A549 (cell line): ENCODE results near the gene FAM227B. TPM values are rescaled to one million over a fixed set of nuclear protein-coding genes. Genes with fewer than 3 reads are reported as not detected.

ENCODE experiments used
- ATAC-seq, 2 experiments: fragments of 200-7000 bp in 1 of 2; fragments of >200 bp in 1 of 2; cut with Nextera tagmentation in 1 of 2; cut with Tn5 transposase in 1 of 2; 3 replicates each; pipeline versions ENCODE4 v1.8.0 to v1.9.1; 2018 to 2020; ENCODE audit warnings: mild to moderate bottlenecking in 1 of 2, moderate library complexity in 1 of 2
- CTCF ChIA-PET: fragments of 300-600 bp; sonication (Branson Sonifier 250); formaldehyde crosslinking; extraction: SDS; loops from one replicate; lab custom pipeline; 2021; ENCODE audit warnings: antibody characterized with exemption, inconsistent platforms; lab: Yijun Ruan, JAX
- POLR2A ChIA-PET: fragments of 350-600 bp; formaldehyde crosslinking; extraction: SDS; loops from one replicate; lab custom pipeline; 2021; ENCODE audit warnings: antibody characterized with exemption, inconsistent platforms; lab: Yijun Ruan, JAX
- DNase-seq, 2 experiments: peaks; one replicate each; pipeline versions ENCODE4 v3.0.0 to v3.0.0-alpha.2; 2011 to 2016; ENCODE audit warnings: low read depth in 1 of 2, low spot score in 1 of 2
- FAIRE-seq: peaks from 2 replicates; lab custom pipeline; 2011; peaks lifted over from hg19 to GRCh38; lab: Jason Lieb, UNC
- H3K27ac ChIP-seq, 2 experiments: fragments of >200 bp; sonication (Bioruptor Twin); formaldehyde crosslinking; 3 replicates each; pipeline ENCODE4 v1.5.1; 2016 to 2017
- H3K4me1 ChIP-seq: fragments of >200 bp; sonication (Bioruptor Twin); formaldehyde crosslinking; 3 replicates; pipeline ENCODE4 v1.6.1; 2016
- H3K4me2 ChIP-seq: fragments of >200 bp; sonication (Bioruptor Twin); formaldehyde crosslinking; 3 replicates; pipeline ENCODE4 v1.6.1; 2016
- H3K4me3 ChIP-seq: fragments of >200 bp; sonication (Bioruptor Twin); formaldehyde crosslinking; 3 replicates; pipeline ENCODE4 v1.5.1; 2016
- H3K9me3 ChIP-seq: fragments of >200 bp; sonication (Bioruptor Twin); formaldehyde crosslinking; 3 replicates; pipeline ENCODE4 v1.6.1; 2016
- BCL3 ChIP-seq: fragments of >200 bp; sonication (Bioruptor Twin); formaldehyde crosslinking; IDR thresholded peaks from 3 replicates; pipeline ENCODE4 v1.6.1; 2016
- BHLHE40 ChIP-seq: IDR thresholded peaks from 2 replicates; pipeline ENCODE4 v1.6.1; 2012; ENCODE audit warnings: low read depth, low read length, inconsistent platforms
- CBX8 ChIP-seq: fragments of 200-600 bp; sonication (generic); IDR thresholded peaks from 2 replicates; pipeline ENCODE4 v1.6.1; 2016
- EHF ChIP-seq: fragments of 250-450 bp; sonication (Bioruptor Pico); IDR thresholded peaks from 2 replicates; pipeline ENCODE4 v1.5.0; 2020; ENCODE audit warnings: mild to moderate bottlenecking
- EHMT2 ChIP-seq: fragments of 200-600 bp; sonication (generic); IDR thresholded peaks from 2 replicates; pipeline ENCODE4 v1.6.1; 2016; ENCODE audit warnings: antibody characterized with exemption, low read depth, mild to moderate bottlenecking, moderate library complexity
- EP300 ChIP-seq, 2 experiments: fragments of >200 bp; sonication (Bioruptor Twin); formaldehyde crosslinking; IDR thresholded peaks; 2 replicates in 1 of 2; 3 replicates in 1 of 2; pipeline ENCODE4 v1.6.1; 2016 to 2017
- ESRRA ChIP-seq: fragments of 150-350 bp; IDR thresholded peaks from 2 replicates; pipeline ENCODE4 v1.6.1; 2014; ENCODE audit warnings: mild to moderate bottlenecking, low read length, borderline replicate concordance
- FOSL2 ChIP-seq, 2 experiments: fragments of 450-650 bp in 1 of 2; fragments of >200 bp in 1 of 2; sonication (Bioruptor Twin) in 1 of 2; formaldehyde crosslinking; IDR thresholded peaks; 2 replicates each; pipeline versions ENCODE4 v1.5.0 to v1.6.1; 2016 to 2020; ENCODE audit warnings: mild to moderate bottlenecking in 1 of 2, moderate library complexity in 1 of 2
- GATA3 ChIP-seq: IDR thresholded peaks from 2 replicates; pipeline ENCODE4 v1.6.1; 2012; ENCODE audit warnings: borderline replicate concordance
- HDAC2 ChIP-seq: fragments of 200-600 bp; sonication (generic); IDR thresholded peaks from 2 replicates; pipeline ENCODE4 v1.6.1; 2016
- HEYL ChIP-seq: fragments of 250-450 bp; sonication (Bioruptor Pico); IDR thresholded peaks from 2 replicates; pipeline ENCODE4 v1.8.0; 2021; ENCODE audit warnings: mild to moderate bottlenecking, moderate library complexity
- HOXA7 ChIP-seq: fragments of 250-450 bp; sonication (Bioruptor Pico); IDR thresholded peaks from 2 replicates; pipeline ENCODE4 v1.5.0; 2020; ENCODE audit warnings: mild to moderate bottlenecking, moderate library complexity
- HOXB13 ChIP-seq: fragments of 250-450 bp; sonication (Bioruptor Pico); IDR thresholded peaks from 2 replicates; pipeline ENCODE4 v1.5.0; 2020; ENCODE audit warnings: low read depth, mild to moderate bottlenecking, moderate library complexity
- JUNB ChIP-seq: fragments of >200 bp; sonication (Bioruptor Twin); formaldehyde crosslinking; IDR thresholded peaks from 2 replicates; pipeline ENCODE4 v1.6.1; 2016
- MAX ChIP-seq: IDR thresholded peaks from 2 replicates; pipeline ENCODE4 v1.6.1; 2012
- MAZ ChIP-seq: fragments of 150-350 bp; IDR thresholded peaks from 2 replicates; pipeline ENCODE4 v1.6.1; 2014; ENCODE audit warnings: antibody characterized with exemption, low read depth, low read length, borderline replicate concordance
- MYC ChIP-seq: IDR thresholded peaks from 2 replicates; pipeline ENCODE4 v1.6.1; 2012; ENCODE audit warnings: mild to moderate bottlenecking, inconsistent platforms, low read length, improper control_type of control experiment, borderline replicate concordance
- NPAS2 ChIP-seq: fragments of 250-450 bp; sonication (Bioruptor Pico); IDR thresholded peaks from 2 replicates; pipeline ENCODE4 v1.8.0; 2022; ENCODE audit warnings: mild to moderate bottlenecking, moderate library complexity, borderline replicate concordance
- PHF8 ChIP-seq: fragments of 200-600 bp; sonication (generic); IDR thresholded peaks from 2 replicates; pipeline ENCODE4 v1.6.1; 2016; ENCODE audit warnings: low read depth, mild to moderate bottlenecking, antibody characterized with exemption, moderate library complexity, borderline replicate concordance
- REST ChIP-seq: fragments of 200-600 bp; sonication (generic); IDR thresholded peaks from 2 replicates; pipeline ENCODE4 v1.6.1; 2016; ENCODE audit warnings: antibody characterized with exemption, mild to moderate bottlenecking, moderate library complexity
- SREBF2 ChIP-seq: fragments of 450-650 bp; IDR thresholded peaks from 2 replicates; pipeline ENCODE4 v1.6.1; 2014; ENCODE audit warnings: mild to moderate bottlenecking, moderate library complexity
- TP53 ChIP-seq: fragments of 250-450 bp; sonication (Bioruptor Pico); IDR thresholded peaks from 2 replicates; pipeline ENCODE4 v1.5.0; 2021; ENCODE audit warnings: mild to moderate bottlenecking, moderate library complexity
- WGBS: methylation state at CpG from one replicate; pipeline ENCODE4 v1.1.6; 2017; ENCODE audit errors: missing lambda C conversion rate; 5-methylcytosine and 5-hydroxymethylcytosine counted together
- polyA plus RNA-seq, 4 experiments: library from polyadenylated mRNA; depleted of rRNA in 3 of 4; stranded (reverse); fragments of >200 nt; fragmentation: RNase III in 1 of 4; extraction: RNeasy Plus Mini Kit Qiagen cat#74134 plus additional on column Dnase treatment in 1 of 4; gene quantifications; 2 replicates in 3 of 4; 3 replicates in 1 of 4; pipeline ENCODE4 v1.2.3, GENCODE V29; 2011 to 2017
- TF ChIP-seq, protein P1 (sequence below): IDR thresholded peaks from 2 replicates; pipeline ENCODE4 v1.6.1; 2012; ENCODE audit warnings: low read depth, borderline replicate concordance
- TF ChIP-seq, protein P2 (sequence below): IDR thresholded peaks from 2 replicates; pipeline ENCODE4 v1.6.1; 2012

Gene FAM227B
- polyA plus RNA-seq, 2 of the 4 experiments (the other 2 are of a cell fraction) = 1.9 to 3.7 TPM

DNA sequence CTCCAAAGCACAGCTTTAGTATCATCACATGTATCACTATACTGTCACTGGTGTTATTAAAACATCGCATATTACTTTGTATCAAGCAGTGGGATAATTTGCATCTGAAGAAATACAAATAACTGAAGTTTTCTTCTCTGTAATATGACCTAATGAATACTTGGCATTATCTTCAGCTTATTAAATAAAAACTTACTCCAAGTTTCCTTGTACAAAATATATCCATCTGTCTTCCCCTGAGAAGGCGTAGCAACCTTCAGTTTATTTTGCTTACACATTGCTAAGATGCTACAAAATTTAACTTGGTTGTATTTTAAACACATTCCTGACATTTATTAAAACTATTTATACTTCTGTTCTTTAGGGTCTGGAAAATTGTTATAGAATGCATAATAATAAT lies 183.9 kb downstream of the FAM227B start (continued):
- TF ChIP-seq MAX = no peak
- no peak for TF ChIP-seq BHLHE40
- no peak for TF ChIP-seq TP53 (CRISPR knock-in tag)
- no peak for TF ChIP-seq JUNB

DNA sequence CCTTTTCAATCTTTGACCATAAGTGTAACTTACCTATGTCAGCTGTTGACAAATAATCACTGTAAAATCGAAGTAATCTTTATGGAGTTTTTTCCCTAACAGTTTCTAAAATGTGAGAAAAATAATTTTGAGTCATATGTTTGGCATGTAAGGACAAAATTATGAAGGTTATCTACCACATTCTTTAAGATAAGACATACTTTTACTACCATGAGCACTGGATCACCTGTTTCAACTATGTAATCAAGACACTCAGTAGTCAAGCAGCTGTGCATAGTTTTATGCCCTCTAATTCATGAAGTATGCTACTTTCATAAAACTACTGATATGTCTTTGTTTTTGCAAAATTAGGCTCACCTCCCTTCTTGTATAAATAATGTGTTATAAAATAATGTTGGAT lies 185.4 kb downstream of the FAM227B start:
- no peak overlapping the region for H3K4me2 ChIP-seq
- CTCF ChIA-PET = no interaction called here
- FAIRE-seq (no peak), ATAC-seq (no peak), DNase-seq (no peak)
- H3K4me1 ChIP-seq = no peaks in the 10 kb centered on the region
- no peak overlapping the region for H3K4me3 ChIP-seq
- POLR2A ChIA-PET = no interaction called here
- no peak overlapping the region for H3K27ac ChIP-seq
- H3K9me3 ChIP-seq = no peaks in the 10 kb centered on the region
- TF ChIP-seq HEYL (CRISPR knock-in tag) = no peak
- TF ChIP-seq EHF (CRISPR knock-in tag) = no peak
- no peak for TF ChIP-seq HDAC2
- TF ChIP-seq GATA3 = no peak
- TF ChIP-seq CBX8 = no peak
- no peak for TF ChIP-seq EHMT2
- TF ChIP-seq, protein P1, sequence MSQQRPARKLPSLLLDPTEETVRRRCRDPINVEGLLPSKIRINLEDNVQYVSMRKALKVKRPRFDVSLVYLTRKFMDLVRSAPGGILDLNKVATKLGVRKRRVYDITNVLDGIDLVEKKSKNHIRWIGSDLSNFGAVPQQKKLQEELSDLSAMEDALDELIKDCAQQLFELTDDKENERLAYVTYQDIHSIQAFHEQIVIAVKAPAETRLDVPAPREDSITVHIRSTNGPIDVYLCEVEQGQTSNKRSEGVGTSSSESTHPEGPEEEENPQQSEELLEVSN = no peak
- TF ChIP-seq PHF8 = no peak
- TF ChIP-seq MYC = no peak
- TF ChIP-seq, protein P2, sequence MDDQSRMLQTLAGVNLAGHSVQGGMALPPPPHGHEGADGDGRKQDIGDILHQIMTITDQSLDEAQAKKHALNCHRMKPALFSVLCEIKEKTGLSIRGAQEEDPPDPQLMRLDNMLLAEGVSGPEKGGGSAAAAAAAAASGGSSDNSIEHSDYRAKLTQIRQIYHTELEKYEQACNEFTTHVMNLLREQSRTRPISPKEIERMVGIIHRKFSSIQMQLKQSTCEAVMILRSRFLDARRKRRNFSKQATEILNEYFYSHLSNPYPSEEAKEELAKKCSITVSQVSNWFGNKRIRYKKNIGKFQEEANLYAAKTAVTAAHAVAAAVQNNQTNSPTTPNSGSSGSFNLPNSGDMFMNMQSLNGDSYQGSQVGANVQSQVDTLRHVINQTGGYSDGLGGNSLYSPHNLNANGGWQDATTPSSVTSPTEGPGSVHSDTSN = no peak
- no peak for TF ChIP-seq HOXB13 (CRISPR knock-in tag)
- WGBS = 4% methylated on average over 1 of the region's 1 CpG

DNA sequence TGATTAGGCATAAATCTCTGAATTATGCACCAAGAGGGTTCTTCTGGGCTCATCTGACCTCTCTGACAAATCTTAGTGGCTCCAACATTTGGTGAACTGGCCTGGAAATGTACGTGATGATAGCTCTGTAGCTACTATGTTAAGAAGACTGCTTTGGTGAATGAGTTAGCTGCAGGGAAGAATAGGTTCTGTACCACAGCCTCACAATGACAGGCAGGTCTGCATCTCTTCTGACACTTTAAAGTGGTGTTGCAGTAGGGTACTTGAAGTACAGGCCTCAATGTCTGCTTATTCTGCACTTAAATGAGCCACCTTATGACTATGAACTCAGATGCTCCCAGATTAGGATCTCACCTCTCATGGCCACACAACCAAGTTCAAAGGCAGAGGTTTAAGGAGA lies 190.6 kb downstream of the FAM227B start:
- Histone ChIP-seq H3K4me2 (no peak overlapping the region), H3K9me3 (no peaks in the 10 kb centered on the region), H3K4me3 (no peak overlapping the region), H3K27ac (no peak overlapping the region), H3K4me1 (no peaks in the 10 kb centered on the region)
- ATAC-seq (no peak), FAIRE-seq (no peak), DNase-seq (no peak)
- no peak for TF ChIP-seq MAZ
- TF ChIP-seq NPAS2 (CRISPR knock-in tag) = no peak
- TF ChIP-seq SREBF2 = no peak
- no peak for TF ChIP-seq HOXB13 (CRISPR knock-in tag)
- no peak for TF ChIP-seq GATA3
- no peak for TF ChIP-seq REST
- no peak for TF ChIP-seq ESRRA
- no peak for TF ChIP-seq MAX
- TF ChIP-seq BCL3 = no peak
- no peak for TF ChIP-seq TP53 (CRISPR knock-in tag)
- TF ChIP-seq FOSL2 (IDR thresholded peaks at IDR 0.05) = no peak
- no peak for TF ChIP-seq FOSL2 (CRISPR knock-in tag; IDR thresholded peaks at IDR 0.05)
- TF ChIP-seq HOXA7 = no peak
- no peak for TF ChIP-seq EP300 (IDR thresholded peaks at IDR 0.05)
- TF ChIP-seq HDAC2 = no peak
- CTCF ChIA-PET = no interaction called here
- 31% methylated on average over 1 of the region's 1 CpG for WGBS
- POLR2A ChIA-PET = no interaction called here
